ENCODE measurements around the gene MTIF3.

MTIF3 gene

DNA sequence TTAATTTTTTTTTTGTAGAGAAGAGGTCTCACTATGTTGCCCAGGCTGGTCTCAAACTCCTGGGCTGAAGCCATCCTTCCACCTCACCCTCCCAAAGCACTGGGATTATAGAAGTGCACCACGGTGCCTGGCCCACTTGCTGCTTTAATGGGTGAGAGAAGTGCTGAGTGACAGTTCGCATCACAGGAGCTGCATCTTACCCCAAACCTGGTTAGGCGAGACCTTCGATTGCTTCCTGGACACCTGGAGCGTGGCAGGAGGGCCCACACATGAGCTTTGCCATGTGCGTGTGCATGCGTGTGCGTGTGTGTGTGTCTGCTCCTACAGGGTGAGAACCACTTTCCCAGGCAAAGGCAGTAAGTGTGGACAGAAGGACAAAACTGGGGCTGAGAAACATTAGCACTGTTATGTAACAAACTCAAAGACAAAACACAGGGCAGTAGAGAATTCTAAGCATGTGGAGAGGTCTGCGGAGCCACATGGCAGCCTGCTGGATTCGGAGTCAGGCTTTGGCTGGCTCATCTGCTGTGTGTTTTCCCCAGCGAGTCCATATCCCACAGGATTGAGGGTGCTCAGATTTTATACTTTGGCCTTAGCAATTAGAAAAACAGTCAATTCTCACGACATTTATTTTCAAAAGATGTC lies 11.7 kb upstream of the MTIF3 start:
- H3K4me3 ChIP-seq (ENCODE audit: low read depth, low read length): no peak overlapping the region

DNA sequence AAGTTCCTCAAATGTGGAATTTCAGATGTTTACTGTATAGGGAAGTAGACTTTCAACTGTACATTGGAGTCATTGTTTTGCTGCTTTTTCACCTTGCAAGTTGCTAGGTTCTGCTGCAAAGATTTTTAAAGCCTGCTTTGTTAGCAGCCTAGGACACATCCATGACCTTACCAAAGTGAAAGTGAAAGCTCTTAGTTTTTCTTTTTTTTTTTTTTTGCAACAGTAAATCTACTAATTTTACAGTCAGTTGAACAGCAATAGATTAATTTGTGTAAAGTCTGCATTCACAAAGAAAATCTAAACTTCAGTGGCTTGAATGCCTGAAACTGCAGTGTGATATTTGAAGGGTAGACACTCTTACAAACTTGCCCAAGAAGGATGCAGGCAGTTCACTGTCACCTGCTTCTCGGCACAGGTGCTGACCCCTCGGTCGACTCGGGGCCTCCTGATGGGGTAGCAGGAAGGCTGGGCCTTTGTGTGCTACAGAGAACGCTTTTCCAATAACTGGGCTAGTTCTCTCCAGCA lies 5.0 kb upstream of the MTIF3 start:
- no peak overlapping the region for H3K4me3 ChIP-seq (ENCODE audit: low read depth, low read length)

DNA sequence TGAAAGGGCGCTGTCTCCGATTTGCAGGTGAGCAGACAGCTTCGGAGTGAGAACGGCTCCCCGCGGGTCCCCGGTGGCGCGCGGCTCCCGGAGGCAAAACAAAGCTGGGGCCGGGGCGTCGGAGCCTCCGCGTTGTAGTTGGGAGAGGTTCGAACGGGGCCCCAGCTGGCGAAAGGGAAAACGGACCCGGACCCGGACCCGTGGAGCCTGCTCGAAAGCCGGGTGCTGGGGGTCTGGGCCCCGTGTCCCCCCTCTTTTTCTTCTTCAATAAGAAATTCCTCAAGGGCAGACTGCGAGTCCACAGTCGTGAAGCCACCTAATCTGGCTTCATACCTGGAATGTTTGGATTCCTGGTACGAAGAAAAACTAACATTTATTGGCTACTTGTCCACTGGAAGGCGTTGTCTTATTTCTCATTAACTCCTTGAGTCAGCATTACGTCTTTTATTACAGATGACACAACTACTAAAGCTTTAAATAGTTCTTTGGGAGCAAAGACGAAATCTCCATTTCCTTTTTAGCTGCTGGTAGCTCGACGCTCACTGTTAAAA lies 632 bp upstream of the MTIF3 start:
- H3K4me3 ChIP-seq (ENCODE audit: low read depth, low read length): peak overlapping the region; percentile 91

DNA sequence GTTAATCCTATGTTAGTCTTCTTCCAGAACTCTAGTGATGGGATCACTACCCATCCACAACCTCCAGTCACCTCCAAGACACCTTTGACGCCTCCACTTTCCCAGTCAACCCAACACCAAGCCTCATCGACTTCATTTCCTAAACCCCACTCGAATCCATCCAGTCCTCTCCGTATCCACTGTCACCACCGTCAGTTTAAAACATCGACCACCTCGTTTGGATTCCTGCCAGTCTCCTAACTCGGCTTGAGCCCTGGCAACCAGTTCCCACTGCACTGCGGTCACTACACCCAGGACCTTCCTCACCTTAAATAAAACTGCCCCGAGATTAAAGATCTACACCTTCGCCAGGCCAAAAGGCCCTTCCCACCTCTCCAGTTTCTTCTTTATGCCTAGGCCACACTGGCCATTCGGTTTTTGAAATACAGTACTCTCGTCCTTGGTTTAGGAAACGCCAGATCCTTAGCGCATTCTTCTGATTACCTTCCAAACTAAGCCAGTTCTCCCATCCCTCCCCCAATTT lies 1.2 kb downstream of the MTIF3 start:
- peak overlapping the region; percentile 91 for H3K4me3 ChIP-seq (ENCODE audit: low read depth, low read length)

DNA sequence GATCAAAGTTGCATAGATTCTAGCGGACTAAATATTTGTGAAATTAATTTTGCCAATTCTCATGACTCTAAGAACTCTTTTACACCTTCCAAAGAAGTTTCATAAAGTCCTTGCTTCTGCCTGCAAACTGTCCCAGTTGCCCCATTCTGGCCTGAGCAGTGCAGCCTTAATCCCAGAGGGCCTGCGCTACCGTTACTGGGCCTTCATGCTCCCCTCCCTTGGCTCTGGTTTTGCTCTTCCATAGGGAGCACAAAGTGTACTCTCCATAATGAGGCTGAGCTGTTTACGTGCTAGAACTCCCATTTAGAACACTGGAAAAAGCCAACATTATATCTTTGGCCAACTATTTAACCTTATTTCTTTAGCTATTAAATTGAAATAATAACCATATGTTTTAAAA lies 2.1 kb downstream of the MTIF3 start:
- no peak overlapping the region for H3K4me3 ChIP-seq (ENCODE audit: low read depth, low read length)

DNA sequence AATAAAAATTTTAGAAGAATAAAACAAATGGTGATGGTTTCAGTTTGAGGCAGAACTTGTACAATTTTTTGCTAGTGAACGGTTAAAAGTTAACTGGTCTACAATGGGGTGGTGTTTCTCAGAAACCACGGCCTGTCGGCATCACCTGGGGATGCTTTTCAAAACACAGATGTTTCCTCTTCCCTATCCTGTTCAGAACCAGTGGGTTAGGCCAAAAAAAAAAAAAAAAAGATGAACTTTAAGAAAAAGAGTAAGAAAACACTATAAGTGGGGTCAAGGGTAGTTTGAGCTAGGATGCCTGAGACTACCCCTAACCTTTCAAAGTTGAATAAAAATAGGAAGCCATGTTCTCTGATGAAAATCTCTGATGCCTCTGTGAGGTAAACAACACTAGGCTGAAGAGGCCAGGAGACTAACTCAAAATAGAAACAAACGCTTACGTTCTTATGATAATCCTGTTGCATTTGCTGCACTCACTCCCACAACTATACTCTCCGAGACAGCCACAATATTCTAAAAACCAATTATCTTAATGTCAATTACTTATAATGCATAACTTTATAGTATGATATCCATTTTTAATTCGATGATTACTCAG lies 3.3 kb downstream of the MTIF3 start:
- H3K4me3 ChIP-seq (ENCODE audit: low read depth, low read length): no peak overlapping the region

DNA sequence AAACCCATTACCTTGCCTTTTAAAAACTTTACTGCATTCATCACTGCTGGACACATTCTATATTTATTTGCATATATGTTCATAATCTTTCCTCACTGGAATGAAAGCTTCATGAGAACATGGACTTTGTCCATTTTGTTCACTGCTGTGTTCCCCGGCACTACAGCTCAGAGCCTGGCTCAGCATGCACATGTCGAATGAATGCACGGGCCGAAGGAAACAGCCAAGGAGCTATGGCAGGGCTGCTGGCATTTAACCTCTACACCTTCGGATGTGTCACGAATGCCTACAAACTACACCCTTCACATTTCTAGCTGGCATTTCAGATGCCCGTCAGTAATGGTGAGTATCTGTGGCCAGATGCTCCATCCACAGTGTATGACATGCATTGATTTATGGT lies 7.6 kb downstream of the MTIF3 start:
- H3K4me3 ChIP-seq (ENCODE audit: low read depth, low read length): no peak overlapping the region

DNA sequence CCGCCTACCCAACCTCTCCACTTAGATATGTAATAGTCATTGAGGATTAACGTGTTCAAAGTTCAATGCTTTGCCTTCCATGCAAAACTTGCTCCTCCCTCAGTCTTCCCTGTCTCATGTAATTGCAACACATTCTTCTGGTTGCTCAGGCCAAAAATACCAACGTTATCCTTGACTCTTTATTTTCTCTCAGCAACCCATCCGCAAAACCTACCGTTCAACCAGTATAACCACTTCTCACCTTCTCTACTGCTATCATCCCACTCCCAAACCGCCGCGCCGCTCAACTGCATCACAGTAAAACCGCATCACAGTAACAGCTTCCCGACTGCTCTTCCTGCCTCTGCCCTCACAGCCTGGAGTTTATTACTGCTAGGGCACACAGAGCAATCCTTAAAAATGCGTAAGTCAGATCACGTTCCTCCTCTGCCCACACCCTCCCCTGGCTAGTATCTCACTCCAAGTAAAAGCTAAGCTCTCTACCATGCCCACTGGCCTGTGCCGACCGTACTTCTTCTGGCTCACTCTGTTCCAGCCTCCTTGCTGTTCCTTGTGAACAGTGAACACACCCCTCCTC lies 8.2 kb downstream of the MTIF3 start:
- no peak overlapping the region for H3K4me3 ChIP-seq (ENCODE audit: low read depth, low read length)

DNA sequence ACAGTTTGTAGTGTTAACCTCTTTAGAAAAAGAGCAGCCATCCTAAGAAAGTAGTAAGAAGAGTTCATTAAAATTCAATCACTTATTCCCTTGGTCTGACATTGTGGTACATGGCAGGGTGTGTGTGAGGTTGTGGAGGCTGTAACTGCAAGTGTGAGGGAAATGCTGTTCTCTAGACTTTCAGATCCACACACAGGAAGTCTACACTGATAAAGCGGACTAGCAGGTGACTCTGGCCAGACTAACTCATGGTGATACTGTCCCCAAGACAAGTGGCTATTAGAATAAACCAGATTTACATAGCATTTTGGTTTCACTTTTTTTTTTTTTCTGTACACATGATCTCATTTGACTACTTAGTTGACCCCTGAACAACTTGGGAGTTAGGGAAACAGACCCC lies 10.0 kb downstream of the MTIF3 start:
- no peak overlapping the region for H3K4me3 ChIP-seq (ENCODE audit: low read depth, low read length)

DNA sequence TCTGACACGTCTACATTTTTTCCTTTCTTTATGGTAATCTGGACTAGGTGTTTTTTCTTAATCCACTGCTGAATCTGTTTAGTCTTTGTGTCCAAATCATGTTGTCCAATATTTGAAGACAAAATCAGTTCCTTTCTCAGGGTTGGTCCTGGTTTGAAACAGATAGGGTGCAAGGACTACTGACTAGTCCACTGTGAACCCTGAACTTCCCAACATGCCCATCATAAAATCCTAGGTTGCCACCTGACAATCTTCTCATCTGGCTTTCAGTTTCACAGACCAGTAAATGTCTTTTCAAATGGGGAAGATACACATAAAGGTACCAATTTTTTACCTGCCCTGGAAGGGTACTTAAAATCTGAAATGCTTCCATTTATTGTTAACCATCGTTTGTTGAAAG lies 13.2 kb downstream of the MTIF3 start:
- H3K4me3 ChIP-seq (ENCODE audit: low read depth, low read length): no peak overlapping the region

DNA sequence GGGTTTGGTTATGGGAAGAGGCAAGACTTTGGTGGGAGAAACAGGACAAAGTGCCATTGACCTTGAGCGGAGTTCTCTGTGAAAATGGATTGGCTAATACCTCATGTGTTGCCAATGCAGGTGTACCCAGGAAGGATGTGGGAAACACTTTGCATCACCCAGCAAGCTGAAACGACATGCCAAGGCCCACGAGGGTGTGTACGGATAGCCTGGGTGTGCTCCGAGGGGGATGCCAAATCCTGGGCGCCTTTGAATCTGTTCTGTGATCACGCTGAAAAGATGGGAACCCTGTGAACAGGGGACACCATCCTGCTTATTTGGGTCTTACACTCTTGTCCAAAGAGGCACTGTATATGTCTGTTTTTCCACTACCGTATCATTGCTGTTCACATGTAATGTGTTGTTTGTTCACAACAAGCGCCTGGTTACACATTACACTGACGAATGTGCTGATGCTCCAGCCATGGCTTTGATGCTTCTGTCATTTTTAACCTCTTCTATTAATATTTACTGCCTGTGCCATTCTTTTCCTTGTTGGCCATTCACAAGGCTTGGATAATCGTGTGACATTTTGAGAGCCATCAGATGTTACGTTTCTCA lies 17.7 kb downstream of the MTIF3 start:
- no peak overlapping the region for H3K4me3 ChIP-seq (ENCODE audit: low read depth, low read length)

DNA sequence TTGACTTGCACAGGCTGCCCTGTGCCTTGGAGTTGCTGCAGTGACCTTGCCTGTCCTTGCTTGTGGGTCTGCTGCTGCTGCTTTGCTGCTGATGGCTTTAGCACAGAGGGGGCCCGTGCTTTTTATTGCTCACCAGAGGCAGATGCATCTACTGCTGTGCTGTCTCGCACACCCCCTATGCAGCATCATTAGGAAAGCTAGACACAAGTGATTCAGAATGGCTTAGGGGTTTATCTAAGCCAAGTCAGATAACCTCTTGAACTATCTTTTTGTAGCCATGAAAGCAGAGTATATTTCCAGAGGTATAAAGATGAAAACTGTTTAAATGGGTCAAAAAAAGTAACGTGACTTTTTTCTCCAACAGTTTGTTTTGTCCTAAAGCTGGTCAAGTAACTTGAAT lies 18.2 kb downstream of the MTIF3 start:
- H3K4me3 ChIP-seq (ENCODE audit: low read depth, low read length): no peak overlapping the region

DNA sequence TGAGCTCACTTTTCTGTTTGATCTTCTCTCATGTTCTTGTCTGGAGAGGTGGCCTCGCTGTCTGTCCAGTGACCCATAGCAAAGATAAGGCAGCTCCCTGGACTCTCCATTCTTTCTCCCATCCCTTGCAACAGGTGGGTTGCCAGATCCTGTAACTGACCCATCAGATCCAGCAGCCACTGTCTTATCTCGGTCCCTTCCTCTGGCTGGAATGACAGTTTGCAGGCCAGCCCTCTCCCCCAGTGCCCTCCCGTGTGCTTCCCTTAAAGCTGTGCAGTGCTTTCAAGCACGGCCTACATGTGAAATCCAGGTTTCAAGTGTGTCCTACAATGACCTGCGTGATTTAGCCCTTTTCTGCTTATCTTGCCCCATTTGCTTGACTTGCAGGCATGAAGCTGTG lies 22.2 kb downstream of the MTIF3 start:
- no peak overlapping the region for H3K4me3 ChIP-seq (ENCODE audit: low read depth, low read length)

DNA sequence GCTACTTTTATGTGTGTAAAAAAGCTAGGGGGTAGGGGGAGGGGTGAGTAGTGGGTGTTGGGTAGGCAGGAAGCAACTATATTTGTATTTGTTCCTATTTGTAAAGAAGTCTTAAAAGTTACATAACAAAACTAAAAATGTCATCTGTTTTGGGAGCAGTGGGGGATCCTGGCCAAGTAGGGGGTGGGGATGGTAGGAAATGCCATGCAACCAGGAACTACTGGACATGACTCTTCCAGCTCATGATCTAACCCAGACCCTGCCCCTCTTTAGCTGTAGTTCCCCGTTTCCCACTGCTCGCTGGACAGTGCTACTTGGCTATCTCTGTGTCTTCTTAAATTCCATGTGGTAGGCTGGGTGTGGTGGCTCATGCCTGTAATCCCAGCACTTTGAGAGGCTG lies 22.7 kb downstream of the MTIF3 start:
- no peak overlapping the region for H3K4me3 ChIP-seq (ENCODE audit: low read depth, low read length)

DNA sequence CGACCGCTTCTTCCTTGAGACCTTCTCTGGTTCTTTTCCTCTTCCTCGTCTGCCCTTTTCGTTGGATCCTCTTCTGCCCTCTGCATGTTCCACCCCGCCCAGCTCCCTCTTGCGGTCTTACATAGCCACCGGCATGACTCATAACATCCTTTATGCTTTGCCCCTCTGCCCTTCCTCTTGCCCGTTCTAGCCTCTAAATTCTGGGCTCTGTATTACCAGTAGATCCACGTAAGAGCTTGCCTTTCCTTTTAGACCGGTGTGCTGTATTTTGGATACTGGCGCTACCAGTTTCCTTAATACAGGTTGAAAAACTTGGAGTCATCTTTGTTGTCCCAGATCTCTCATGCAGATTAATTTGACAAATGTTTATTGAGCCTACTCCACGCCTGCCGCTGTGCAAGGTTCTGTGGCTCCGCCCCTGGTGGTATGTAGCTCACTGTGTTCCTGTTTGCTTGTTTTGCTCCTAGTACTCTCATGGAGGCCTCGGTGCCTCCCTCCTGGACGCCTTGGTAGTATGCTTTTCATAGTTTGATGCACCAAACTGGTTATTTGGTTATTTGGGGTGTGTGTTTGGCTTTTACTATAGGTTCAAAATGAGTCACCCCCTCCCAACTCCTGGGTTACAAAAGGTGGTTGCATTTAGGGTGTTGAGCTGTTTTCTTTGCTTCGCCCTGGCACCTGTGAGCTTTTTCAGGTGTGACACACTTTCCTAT lies 24.3 kb downstream of the MTIF3 start:
- H3K4me3 ChIP-seq (ENCODE audit: low read depth, low read length): peak overlapping the region; percentile 0

DNA sequence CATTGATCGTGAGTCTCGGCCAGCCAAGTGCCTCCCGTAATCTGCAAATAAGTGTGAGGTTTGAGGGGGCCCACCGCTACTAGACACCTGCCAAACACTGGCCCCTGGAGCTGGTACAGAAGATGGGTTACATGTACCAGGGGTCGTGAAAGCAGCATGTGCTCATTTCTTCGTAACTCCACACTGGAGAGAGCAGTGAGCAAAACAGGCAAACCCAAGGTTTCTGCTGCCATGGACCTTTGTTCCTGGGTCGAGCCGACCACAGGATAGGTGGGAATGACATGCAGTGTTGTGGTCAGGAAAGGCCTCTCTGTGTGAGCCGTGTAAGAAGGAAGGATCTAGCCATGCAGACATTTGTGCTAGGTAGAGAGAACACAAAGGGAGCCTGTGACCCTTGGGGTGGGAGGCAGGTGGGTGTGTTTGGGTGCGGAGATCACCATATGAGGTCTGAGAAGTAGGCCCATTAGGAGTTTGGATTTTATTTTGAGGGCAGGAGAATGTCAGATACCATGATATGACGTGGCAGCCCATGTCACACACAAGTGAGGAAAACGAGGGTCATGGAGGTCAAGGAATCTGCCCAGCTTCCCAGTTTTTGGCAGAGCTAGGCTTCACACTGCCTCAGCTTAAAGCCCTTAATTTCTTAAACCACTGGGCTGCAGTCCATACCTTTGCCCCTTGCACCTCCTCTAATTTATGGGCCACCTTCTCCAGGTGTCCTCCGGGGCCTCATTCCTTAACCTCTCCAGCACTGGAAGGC lies 25.0 kb downstream of the MTIF3 start:
- peak overlapping the region; percentile 66 for H3K4me3 ChIP-seq (ENCODE audit: low read depth, low read length)

DNA sequence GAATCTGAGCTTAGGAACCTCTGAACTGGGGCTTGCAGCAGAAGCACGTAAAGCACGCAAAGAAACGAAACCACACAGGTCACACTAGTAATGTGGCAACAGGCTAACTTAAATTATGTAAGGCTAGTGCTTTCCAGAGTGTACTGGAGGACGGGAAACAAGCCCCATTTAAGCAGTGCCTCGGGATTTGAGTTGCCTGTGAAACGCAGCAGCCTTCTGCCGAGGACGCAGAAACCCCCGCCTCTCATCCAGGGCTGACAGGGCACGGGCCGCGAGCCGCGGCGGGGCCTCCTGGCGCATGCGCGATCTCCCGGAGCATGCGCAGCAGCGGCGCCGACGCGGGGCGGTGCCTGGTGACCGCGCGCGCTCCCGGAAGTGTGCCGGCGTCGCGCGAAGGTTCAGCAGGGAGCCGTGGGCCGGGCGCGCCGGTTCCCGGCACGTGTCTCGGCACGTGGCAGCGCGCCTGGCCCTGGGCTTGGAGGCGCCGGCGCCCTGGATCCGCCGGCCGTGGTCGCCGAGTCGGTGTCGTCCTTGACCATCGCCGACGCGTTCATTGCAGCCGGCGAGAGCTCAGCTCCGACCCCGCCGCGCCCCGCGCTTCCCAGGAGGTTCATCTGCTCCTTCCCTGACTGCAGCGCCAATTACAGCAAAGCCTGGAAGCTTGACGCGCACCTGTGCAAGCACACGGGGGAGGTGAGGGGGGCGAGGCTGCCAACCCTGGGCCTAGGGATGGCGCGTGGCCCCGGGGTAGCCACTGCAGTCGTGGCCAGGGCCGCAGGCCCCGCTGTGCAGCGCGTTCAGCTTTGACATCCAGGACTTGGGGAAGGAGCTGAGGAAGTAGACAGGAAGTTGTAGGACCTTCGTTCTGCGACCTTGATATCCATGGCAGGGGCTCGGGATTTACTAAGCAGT lies 25.9 kb downstream of the MTIF3 start, which contains the start of gene GTF3A:
TSS of gene GTF3A (plus strand) at position 374 of the 912 bp plus-strand sequence.
- H3K4me3 ChIP-seq (ENCODE audit: low read depth, low read length): peak within 1 kb of the TSS; percentile 66

DNA sequence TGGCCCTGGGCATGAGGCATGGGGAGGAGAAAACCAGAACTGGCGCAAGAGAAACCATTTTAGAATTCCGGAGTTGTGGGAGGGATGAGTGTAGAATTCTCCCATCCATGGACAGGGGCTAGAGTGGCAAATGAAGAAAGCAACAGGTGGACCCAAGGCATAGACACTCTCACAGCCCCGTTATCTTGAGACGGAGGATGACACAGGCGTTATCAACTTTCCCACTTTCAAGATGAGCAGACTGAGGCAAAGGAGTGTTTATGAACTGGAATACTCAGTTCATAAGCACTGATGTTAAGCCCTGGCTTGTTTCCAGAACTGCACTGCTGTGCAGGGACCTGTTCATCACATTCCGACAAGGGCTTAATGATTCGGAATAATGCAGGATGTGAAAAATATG lies 27.0 kb downstream of the MTIF3 start:
- H3K4me3 ChIP-seq (ENCODE audit: low read depth, low read length): no peak overlapping the region

All from iPS-11a (cell line).